CD4-positive, alpha-beta T cell treated with Interleukin-15 for 4 hours (primary cell): Measurements from ENCODE around the gene PRKAB1.

ENCODE experiments used
- DNase-seq: peaks from one replicate; pipeline ENCODE4 v3.0.0-alpha.2; 2020; ENCODE audit warnings: low spot score

The PRKAB1 gene

GRCh38 chr12:119661882-119662281 lies 6.1 kb upstream of the PRKAB1 start:
- no peak for DNase-seq

- no peak for DNase-seq
Measured at GRCh38 chr12:119664642-119665041, 3.3 kb upstream of the PRKAB1 start.

- no peak for DNase-seq
Measured at GRCh38 chr12:119665164-119665929, 2.6 kb upstream of the PRKAB1 start.

GRCh38 chr12:119666226-119666795 lies 1.6 kb upstream of the PRKAB1 start:
- DNase-seq: no peak

GRCh38 chr12:119666900-119667576 lies 895 bp upstream of the PRKAB1 start:
- no peak for DNase-seq

GRCh38 chr12:119668324-119668841 lies 450 bp downstream of the PRKAB1 start:
- no peak for DNase-seq

- DNase-seq: no peak
Measured at GRCh38 chr12:119669744-119670472, 2.0 kb downstream of the PRKAB1 start.

- DNase-seq: no peak
Measured at GRCh38 chr12:119671070-119671469, 3.1 kb downstream of the PRKAB1 start.

- DNase-seq: no peak
Measured at GRCh38 chr12:119672194-119672593, 4.3 kb downstream of the PRKAB1 start.

GRCh38 chr12:119673634-119674033 lies 5.7 kb downstream of the PRKAB1 start:
- DNase-seq: no peak

- no peak for DNase-seq
Measured at GRCh38 chr12:119674560-119674959, 6.6 kb downstream of the PRKAB1 start.

GRCh38 chr12:119676022-119676421 lies 8.1 kb downstream of the PRKAB1 start:
- DNase-seq: no peak

GRCh38 chr12:119676573-119676972 lies 8.6 kb downstream of the PRKAB1 start:
- DNase-seq: no peak

- no peak for DNase-seq
Measured at GRCh38 chr12:119678459-119678858, 10.5 kb downstream of the PRKAB1 start.

GRCh38 chr12:119679081-119679480 lies 11.1 kb downstream of the PRKAB1 start:
- DNase-seq: no peak

- no peak for DNase-seq
Measured at GRCh38 chr12:119679490-119679889, 11.6 kb downstream of the PRKAB1 start.

- no peak for DNase-seq
Measured at GRCh38 chr12:119681111-119681510, 13.2 kb downstream of the PRKAB1 start.

- DNase-seq: no peak
Measured at GRCh38 chr12:119681728-119682638, 14.1 kb downstream of the PRKAB1 start.

- no peak for DNase-seq
Measured at GRCh38 chr12:119682639-119683252, 14.8 kb downstream of the PRKAB1 start.

- no peak for DNase-seq
Measured at GRCh38 chr12:119683413-119683812, 15.5 kb downstream of the PRKAB1 start.

GRCh38 chr12:119683816-119684215 lies 15.9 kb downstream of the PRKAB1 start:
- DNase-seq: no peak
